NCI-H774 (cell line): ENCODE data around the gene KRT32.
"Not testable (repeated sequence)": the region's sequence is repeated elsewhere in the genome, so short reads cannot be mapped to it uniquely, and the experiment has no call there.

ENCODE experiments used
- DNase-seq: peaks from one replicate; lab custom pipeline; 2025; lab: John Stamatoyannopoulos, UW

Gene KRT32

DNA sequence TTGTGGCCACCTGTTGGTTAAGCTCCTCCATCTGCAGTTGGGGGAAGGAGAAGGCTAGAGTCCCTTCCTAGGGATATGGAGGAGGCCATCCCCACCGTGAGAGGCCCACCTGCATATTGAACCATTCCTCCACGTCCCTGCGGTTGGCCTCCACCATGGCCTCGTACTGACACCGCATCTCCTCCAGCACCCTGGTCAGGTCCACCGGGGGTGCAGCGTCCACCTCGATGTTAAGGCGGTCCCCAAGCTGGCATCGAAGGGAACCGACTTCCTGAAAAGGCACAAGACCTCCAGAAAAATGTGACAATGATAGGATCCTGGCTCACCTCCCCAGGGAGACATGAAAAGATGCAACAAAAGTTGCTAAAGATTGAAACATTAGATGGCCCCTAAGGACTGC lies 3.0 kb downstream of the KRT32 start:
- no peak for DNase-seq

DNA sequence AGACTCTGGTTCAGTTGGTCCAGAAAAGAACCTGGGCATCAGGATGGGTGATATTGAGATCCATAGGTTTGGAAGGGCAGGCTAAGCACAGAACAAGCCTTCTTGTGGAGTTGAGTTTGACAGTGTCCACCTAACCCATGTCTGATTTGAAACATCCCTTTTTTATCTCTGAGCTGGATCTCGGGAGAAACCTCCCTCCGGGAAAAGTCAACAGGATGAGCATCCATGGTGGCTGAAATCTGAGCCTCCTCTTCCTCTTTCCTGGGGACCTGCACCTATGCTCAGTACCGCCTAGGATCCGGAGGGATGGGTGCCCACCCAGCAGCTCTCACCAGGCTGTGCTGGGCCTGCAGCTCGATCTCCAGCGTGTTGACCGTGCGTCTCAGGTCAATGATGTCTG lies 3.4 kb downstream of the KRT32 start:
- DNase-seq = no peak

DNA sequence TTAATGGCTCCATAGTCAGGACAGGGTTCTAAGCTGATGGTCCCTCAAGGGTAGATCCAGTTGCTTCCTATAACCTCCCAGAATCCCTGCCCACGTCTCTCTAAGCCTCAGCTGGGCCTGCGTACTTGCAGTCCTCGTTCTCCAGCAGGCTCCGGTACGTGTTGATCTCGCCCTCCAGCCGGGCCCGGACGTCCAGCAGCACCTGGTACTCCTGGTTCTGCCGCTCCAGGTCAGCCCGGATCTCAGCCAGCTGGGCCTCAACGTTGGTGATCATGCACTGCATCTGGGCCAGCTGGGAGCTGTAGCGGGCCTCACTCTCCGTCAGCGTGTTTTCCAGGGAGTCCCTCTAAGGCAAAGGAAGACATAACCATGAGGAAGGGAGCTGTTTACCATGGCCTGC lies 4.5 kb downstream of the KRT32 start:
- DNase-seq = no peak

DNA sequence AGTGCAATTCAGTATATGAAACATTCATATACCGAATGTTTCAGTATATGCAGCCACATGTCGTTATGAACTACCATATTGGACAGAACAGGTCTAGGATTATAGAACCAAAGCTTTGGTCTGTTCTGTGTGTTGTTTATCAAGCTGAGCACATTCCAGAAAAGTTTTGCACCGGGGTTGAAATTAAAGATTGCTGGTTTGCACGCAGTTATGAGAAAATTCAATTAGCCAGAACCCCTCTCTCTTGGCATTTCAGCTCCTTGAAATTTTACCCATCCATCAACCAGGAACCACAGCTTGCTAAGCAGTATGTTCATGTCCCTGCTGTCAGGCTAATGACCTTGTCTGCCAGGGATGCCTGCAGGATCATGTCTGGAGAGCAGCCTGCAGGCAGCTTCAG lies 9.5 kb downstream of the KRT32 start:
- DNase-seq = no peak

DNA sequence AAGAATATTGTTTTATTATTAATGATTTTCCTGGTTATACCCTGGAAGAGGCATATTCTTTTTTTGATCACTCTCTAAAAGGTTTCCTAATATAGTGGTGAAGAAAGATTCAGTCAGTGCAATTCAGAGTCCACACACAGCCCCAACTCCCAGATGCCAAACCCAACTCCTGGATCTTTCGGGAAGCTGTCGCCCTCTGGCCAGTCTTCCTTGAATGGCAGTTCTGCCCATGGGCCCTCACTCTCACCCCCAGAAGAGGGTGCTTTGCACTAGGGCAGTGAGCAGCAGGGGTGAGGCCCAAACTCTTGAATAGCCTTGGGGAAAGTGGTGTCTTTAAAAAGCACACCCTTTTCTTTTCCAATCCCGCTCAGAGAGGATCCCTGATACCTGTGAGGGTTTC lies 11.0 kb downstream of the KRT32 start:
- DNase-seq = no peak

DNA sequence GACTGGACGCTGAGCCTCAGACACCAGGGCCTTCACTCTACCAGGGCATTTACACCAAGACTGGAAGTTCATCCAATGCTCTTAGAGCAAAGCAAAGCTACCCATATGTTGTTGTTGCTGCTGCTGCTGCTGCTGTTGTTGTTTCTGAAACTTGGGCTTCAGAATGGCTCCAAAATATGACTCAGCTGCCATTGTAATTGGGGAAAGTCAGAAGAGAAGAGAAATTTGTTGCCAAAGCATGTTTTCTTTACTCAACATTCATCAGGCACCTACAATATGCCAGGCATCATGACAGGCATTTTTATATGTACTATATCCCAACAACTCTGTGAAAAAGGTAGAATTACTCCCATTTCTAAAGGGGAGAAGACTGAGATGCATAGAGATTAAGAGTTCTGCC lies 11.9 kb downstream of the KRT32 start:
- DNase-seq = no peak

DNA sequence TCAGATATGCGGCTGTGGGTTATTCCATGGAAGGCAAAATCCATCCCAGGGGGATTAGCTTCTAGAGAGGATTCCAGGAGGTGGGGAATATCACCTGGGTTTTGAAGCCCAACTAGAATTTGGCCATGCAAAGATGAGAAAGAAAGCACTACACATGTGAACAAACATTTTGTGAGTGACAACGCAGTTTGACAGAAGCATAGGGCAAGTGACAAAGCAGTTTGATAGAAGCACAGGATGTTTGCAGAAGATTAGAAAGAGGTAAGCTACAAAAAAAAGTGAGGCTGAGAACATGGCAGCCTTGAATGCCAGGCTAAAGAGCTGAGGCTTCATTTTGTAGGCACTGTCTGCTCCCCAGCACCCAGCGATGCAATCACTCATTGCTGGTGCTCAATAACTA lies 14.1 kb downstream of the KRT32 start:
- no peak for DNase-seq

DNA sequence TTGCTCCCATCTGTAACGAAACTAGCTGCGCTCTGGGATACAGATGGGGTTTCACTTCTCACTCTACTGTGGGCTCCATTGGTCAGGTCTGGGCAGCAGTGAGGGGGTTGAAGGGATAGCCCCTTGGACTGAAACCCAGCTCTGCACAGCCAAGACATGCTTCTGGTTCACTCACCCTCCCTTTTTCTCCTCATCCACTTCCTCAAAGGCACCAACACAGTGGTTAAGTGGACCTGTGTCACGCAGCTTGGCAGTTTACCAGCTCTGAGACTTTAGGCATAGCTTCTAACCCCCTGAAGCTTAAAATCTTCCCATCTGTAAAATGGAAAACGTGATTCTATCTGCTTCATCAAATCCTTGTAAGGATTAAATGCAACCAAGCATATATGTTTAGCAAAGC lies 14.9 kb downstream of the KRT32 start:
- no peak for DNase-seq

DNA sequence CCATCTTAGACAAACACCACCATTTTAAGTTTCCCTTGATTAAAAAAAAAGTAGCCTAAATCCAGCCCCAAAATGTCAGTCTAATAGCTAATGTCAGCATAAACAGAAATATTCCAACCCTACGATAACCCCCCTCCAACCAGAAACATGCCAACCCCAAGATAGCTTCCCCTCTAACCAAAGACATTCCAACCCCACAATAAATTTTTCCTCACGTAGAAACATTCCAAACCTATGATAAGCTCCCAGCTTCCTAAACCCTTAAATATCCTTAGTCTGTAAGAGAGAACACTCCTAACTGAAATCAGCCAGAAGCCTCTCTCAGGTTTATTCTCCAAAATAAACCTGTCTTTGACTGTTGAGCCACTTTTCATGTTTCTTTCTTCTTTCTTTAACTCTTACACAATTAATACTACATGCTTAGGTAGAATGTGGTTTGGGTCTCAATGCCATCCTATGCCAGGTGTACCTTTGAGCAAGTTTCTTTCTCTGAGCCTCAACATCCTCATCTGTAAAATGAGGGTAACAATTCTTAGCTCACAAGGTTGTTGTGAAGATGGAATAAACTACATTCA lies 15.9 kb downstream of the KRT32 start:
- no peak for DNase-seq

DNA sequence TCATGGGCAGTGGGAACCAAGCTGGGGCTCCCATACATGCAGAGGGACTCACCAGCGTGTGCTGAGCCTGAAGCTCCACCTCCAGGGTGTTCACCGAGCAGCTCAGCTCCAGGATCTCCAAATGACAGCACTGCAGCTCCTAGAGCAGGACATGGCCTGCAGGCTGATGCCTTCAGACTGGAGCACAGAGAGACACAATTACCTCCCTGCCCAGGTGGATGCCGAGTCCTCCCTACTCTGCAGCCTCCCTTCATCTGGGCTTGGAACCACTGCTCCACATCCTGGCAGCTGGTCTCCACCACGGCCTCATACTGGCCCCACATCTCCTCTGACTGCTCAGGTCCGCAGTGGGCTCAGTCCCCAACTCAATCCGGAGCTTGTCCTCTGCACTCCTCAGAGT lies 18.2 kb downstream of the KRT32 start:
- DNase-seq = no peak

- DNase-seq = no peak
Observed at GRCh38 chr17:41448506-41448905, 18.7 kb downstream of the KRT32 start.

GRCh38 chr17:41446806-41447205 lies 20.4 kb downstream of the KRT32 start:
- no peak for DNase-seq

DNA sequence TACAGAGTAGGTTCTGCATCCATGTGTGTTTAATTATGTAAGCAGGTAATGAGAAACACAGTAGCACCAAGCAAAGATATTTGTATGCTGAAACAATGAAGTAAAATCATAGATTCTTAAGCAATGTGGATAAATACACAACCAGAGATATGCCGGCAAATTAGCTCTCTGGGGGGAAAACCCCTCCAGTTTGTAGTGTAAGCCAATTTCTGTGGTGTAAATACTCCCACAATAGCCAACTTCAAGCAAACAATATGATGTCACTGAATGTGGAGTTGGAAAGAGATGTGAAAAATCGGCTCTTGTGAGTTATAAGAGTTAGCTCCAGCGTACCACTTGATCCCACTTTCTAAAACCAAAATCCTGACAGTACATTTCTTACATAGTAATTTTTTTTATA lies 22.5 kb downstream of the KRT32 start:
- no peak for DNase-seq

DNA sequence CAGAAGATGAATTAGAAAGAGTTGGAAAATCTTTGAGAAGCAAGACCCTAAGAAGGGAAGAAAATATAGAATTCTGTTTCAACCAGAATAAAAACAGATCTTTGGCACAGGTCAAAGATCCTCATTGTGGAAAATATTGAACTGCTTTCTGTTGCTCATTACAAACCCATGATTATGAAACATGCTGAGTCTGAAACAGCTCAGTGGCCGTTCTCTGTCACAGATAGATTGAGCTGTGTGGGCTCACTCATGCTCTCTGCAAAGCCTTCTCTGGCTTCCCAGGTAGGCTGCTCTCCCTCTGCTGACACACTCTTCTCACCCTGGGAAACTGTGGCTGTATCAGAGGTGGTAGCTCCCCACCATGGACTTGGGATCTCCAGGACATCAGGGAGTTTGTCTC lies 23.0 kb downstream of the KRT32 start:
- DNase-seq = no peak

GRCh38 chr17:41442739-41443138 lies 24.4 kb downstream of the KRT32 start:
- no peak for DNase-seq

DNA sequence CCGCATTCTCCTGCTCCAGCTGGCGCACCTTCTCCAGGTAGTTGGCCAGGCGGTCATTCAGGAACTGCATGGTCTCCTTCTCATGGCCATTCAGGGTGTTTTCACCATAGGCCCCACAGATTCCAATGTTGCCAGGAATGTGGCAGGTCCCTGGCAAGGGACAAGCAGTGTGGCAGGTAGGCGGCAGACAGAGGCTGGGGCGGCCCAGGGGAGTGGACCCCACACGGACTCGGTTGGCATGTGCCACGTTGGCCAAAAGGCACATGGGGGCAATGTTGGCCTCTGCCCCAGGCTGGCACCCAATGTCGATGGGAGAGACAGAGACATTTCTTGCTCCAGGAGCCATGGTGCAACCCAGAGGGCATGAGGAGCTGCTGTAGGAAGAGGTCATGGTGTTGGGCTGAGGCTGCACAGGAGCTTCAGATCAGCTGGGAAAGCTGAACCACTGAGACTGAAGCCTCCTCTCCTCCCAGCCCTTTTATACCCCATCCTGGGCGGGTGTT lies 26.6 kb downstream of the KRT32 start, which contains the start of gene KRT38:
Gene KRT38, minus strand, starts transcription at position 453 of the 503 bp plus-strand sequence. Its CDS starts 62 bp downstream, at position 391.
- DNase-seq = no peak

DNA sequence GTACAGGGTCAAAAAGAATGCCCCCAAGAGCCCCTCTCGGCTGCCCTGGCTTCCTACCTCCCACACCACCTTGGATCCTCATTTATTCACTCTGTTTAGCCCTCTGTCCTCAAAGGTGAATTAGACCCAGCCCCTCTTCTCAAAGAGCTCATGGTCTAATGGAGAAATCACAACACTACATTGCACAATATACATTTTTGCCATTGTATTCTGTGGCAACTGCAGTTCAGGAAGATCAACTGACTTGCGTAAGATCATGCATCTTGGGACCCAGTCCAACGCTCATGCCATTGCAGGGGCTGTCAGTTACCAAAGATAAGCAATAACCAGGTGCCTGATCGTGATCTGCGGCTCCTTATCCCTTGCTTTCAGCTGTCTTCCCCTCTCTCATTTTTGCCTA lies 27.8 kb downstream of the KRT32 start:
- no peak for DNase-seq

DNA sequence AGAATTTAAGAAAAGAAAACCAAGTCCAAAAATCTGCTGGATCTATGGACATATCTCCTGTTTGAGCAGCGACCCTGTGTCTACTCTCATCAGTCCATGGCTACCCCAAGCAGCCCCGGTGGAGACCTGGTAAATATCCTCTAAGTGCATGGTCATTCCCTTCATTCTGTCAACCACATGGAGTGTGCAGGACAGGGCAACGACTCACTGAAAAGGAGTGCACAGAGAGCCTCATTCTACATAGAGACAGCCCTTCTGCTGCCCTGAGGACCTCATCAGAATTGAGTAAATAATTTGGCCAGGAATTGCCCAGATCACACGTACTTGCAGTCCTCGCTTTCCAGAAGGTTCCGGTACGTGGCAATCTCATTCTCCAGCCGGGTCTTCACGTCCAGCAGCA lies 29.4 kb downstream of the KRT32 start:
- DNase-seq = no peak

DNA sequence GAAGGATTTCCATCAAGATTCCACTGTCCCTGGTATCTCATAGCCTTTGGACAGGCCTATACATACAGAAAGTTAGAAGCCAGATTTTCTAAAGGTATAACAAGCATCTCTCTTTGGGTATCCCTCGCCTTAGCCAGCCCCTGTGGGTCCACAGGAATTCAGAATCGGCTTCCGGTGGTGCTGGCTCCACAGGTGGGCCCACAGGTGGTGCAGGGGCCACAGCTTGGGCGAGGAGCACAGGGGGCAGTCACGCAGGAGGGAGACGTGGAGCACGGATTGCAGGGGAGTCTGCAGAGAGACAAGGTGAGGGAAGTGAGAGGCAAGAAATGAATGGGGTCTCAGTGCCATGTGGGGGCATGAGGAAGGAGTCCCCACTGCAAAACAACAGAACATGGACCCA lies 29.9 kb downstream of the KRT32 start:
- no peak for DNase-seq

GRCh38 chr17:41434415-41434814 lies 32.8 kb downstream of the KRT32 start:
- no peak for DNase-seq

- no peak for DNase-seq
Observed at GRCh38 chr17:41434005-41434404, 33.2 kb downstream of the KRT32 start.

DNA sequence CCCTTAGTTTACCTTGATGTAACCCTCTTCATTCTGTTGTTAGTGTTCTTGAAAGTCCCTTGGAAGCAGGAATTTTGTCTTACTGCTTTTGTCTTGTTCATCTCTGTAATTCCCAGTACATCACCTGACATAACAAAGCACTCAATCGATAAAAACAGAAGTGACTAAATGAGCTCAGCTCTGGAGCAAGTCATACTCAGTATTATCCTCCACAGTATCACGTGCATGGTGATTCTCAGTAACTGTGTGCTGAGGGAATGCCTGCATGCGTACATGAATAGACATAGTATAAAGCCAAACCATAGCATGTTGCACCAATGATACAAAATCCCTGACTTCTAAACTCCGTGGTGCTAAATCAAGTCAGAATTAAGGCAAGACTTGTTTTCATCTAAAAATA lies 33.6 kb downstream of the KRT32 start:
- no peak for DNase-seq

- DNase-seq = not testable (repeated sequence)
Observed at GRCh38 chr17:41430376-41430775, 36.8 kb downstream of the KRT32 start.

DNA sequence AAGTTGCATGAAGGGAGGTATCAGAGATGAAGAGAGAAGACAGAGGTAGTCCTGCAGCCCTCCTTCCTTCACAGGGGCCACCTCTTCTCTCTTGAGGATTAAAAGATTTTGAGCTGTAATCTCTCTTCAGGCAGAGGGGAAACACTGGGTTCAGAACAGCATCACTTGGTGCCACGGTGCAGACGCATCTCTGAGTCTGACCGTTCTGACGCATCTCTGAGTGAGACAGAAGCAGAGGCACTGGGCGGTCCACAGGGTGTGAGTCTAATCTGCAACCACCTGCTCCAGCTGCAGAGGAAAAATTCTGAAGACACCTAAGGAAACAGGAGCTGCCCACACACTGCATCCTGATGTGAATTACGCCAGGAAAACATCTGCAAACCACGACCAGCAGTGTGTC lies 37.5 kb downstream of the KRT32 start:
- no peak for DNase-seq
